ENCODE results near the gene WNT1. TPM values are rescaled to one million over a fixed set of nuclear protein-coding genes. Genes with fewer than 3 reads are reported as not detected.
A peak's percentile ranks its signal among the peaks of the same experiment; 100 is the strongest.

WNT1 gene
- total and polyA plus RNA-seq, 2 donors (not counting 3 experiments of a cell fraction or from before 2014, with no cell fraction given), result not detected

DNA sequence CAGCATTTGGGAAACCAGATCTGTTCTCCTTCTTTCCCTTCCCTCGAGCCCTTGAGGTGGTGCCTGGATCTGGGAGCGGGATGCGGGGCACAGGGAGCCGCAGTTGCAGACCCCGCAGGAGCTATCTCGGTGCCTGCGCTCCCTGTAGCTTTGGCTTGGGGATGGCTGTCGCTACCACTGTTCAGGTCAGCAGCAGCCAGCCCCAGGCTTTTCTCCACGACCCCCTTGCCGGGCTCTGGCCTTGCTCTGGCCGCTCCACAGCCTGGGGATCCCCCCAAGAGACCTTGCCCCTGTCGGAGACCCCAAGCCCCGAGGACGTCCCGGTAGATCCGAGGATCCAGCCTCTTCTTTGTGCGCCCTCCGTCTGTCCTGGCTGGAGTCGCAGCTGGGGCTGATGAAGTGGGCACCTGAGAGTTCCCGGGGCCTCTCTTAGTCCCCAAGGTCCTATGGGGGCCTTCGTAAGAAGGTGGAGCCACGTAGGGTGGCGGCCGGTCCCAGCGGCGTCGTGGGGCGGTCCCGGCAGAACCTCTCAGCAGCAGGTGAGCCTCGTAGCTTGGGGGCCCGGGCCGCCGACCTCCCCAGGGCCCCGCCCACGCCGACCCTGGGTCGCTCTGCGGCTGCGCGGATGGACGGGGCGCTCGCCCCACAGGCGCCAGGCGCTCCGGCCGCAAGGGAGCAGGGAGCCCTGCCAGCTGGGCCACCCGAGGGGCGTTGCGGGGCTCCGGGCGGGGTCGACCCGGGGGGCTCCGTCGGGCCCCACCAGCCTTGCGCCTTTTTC, 19.8 kb downstream of the WNT1 start:
- peak overlapping the region; percentile 47 for H3K4me2 ChIP-seq (ENCODE audit: insufficient read depth, low read length)
- FAIRE-seq, result peak; percentile 55
- no peaks in the 10 kb centered on the region for H3K9me3 ChIP-seq (replicated peaks; ENCODE audit: control insufficient read depth, insufficient read depth, low read length)
- dilution Hi-C loops (cut with MboI; ENCODE audit: extremely low pct_ligation_motif_present, low sequenced_read_pairs) (no loop called here), intact Hi-C loops (cut with micrococcal nuclease) (no loop called here)
- H3K27me3 ChIP-seq (ENCODE audit: control insufficient read depth in 2 of 2, insufficient read depth in 2 of 2, low read length in 2 of 2), result peaks cover 17 to 24% of the 10 kb centered on the region in 2 experiments
- ChIA-PET POLR2A (no interaction called here), CTCF (interaction anchor here (1.1 to 10.5 kb wide), 10 partner anchors 8 to 228 kb away, joined by 3 to 175 read pairs (median 16); partner anchors contain the start of genes PRKAG1 and WNT1)
- no peaks in the 10 kb centered on the region for H4K20me1 ChIP-seq (replicated peaks; ENCODE audit: control insufficient read depth, extremely low read depth, insufficient read depth, low read length)
- no peak overlapping the region for H3K27ac ChIP-seq (ENCODE audit: insufficient read depth, low read depth, low read length)
- no TSS peak for BruUV-seq (replicated peaks)
- TF ChIP-seq JUN (IDR thresholded peaks at IDR 0.05; ENCODE audit: borderline replicate concordance, insufficient read depth, insufficient read length, low read depth), result no peak
- TF ChIP-seq, protein P1, sequence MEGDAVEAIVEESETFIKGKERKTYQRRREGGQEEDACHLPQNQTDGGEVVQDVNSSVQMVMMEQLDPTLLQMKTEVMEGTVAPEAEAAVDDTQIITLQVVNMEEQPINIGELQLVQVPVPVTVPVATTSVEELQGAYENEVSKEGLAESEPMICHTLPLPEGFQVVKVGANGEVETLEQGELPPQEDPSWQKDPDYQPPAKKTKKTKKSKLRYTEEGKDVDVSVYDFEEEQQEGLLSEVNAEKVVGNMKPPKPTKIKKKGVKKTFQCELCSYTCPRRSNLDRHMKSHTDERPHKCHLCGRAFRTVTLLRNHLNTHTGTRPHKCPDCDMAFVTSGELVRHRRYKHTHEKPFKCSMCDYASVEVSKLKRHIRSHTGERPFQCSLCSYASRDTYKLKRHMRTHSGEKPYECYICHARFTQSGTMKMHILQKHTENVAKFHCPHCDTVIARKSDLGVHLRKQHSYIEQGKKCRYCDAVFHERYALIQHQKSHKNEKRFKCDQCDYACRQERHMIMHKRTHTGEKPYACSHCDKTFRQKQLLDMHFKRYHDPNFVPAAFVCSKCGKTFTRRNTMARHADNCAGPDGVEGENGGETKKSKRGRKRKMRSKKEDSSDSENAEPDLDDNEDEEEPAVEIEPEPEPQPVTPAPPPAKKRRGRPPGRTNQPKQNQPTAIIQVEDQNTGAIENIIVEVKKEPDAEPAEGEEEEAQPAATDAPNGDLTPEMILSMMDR (IDR thresholded peaks at IDR 0.05; ENCODE audit: extremely low read depth in 1 of 2, insufficient read depth in 1 of 2, low read depth in 1 of 2, low read length in 2 of 2), result no peak
- TF ChIP-seq FOS (IDR thresholded peaks at IDR 0.05; ENCODE audit: borderline replicate concordance, insufficient read depth, low read length), result no peak
- TF ChIP-seq POLR2AphosphoS5 (IDR thresholded peaks at IDR 0.05; ENCODE audit: insufficient read depth, low read depth, low read length), result no peak
- no peak for TF ChIP-seq MYC (IDR thresholded peaks at IDR 0.05; ENCODE audit: low read depth, low read length)
- TF ChIP-seq GATA2 (IDR thresholded peaks at IDR 0.05; ENCODE audit: insufficient read depth, insufficient read length, low read depth, low read length), result no peak
- TF ChIP-seq EZH2 (IDR thresholded peaks at IDR 0.05; ENCODE audit: borderline replicate concordance, low read depth, low read length, severe bottlenecking), result peak; percentile 63
- no peak for TF ChIP-seq MAX (IDR thresholded peaks at IDR 0.05; ENCODE audit: insufficient read depth, insufficient read length)
- peak overlapping the region; percentile 54 for H2AFZ ChIP-seq (ENCODE audit: low read depth, low read length)
- H3K9me1 ChIP-seq (replicated peaks; ENCODE audit: control insufficient read depth, extremely low read depth, insufficient read depth, low read length), result no peaks in the 10 kb centered on the region
- no peaks in the 10 kb centered on the region for H3K79me2 ChIP-seq (ENCODE audit: control insufficient read depth, insufficient read depth, low read length)
- H3K4me1 ChIP-seq (ENCODE audit: control insufficient read depth, extremely low read depth, insufficient read depth, low read length), result peaks cover 11% of the 10 kb centered on the region
- peak overlapping the region; percentile 12 to 27 (median 26) for H3K4me3 ChIP-seq (replicated peaks in 1 of 3; ENCODE audit: insufficient read depth in 1 of 3, low read depth in 1 of 3, low read length in 3 of 3)
- DNase-seq (ENCODE audit: low read depth, low spot score), result no peak
- peaks cover 5 to 8% of the 10 kb centered on the region in 2 experiments for H3K36me3 ChIP-seq (ENCODE audit: control insufficient read depth in 2 of 2, extremely low read depth in 1 of 2, insufficient read depth in 2 of 2, low read length in 2 of 2)
- no peak overlapping the region for H3K9ac ChIP-seq (replicated peaks; ENCODE audit: extremely low read depth, insufficient read depth, low read length)

Data from endothelial cell of umbilical vein (primary cell).